Prostate gland (tissue), 2 donors: Measurements from ENCODE around the gene SLC2A4RG. TPM values are rescaled to one million over a fixed set of nuclear protein-coding genes. Genes with fewer than 3 reads are reported as not detected.

Source experiments
- DNase-seq: peaks from one replicate; pipeline ENCODE4 v3.0.0-alpha.2; 2019; ENCODE audit warnings: low spot score
- H3K27ac ChIP-seq, 2 donors: fragments of 200-600 bp; sonication (generic); 2 replicates each; pipeline ENCODE4 v1.5.1; 2017 to 2019
- H3K27me3 ChIP-seq: fragments of 200-600 bp; sonication (generic); replicated peaks from 2 replicates; pipeline ENCODE4 v1.5.1; 2019; ENCODE audit not compliant: insufficient read depth
- H3K36me3 ChIP-seq, 2 donors: fragments of 200-600 bp; sonication (generic); 1 replicate in 1 of 2; 2 replicates in 1 of 2; pipeline versions ENCODE4 v1.5.1 to v1.8.1; 2017 to 2019
- H3K4me1 ChIP-seq: fragments of 200-600 bp; sonication (generic); replicated peaks from 2 replicates; pipeline ENCODE4 v1.5.1; 2019
- H3K4me3 ChIP-seq, 2 donors: fragments of 200-600 bp; sonication (generic); 2 replicates each; pipeline ENCODE4 v1.5.1; 2017 to 2019
- H3K9me3 ChIP-seq: fragments of 200-600 bp; sonication (generic); 2 replicates; pipeline ENCODE4 v1.5.1; 2017
- CTCF ChIP-seq, 4 experiments: fragments of 200-600 bp in 2 of 4; fragments of 450-650 bp in 2 of 4; sonication (generic) in 2 of 4; IDR thresholded peaks; 1 replicate in 3 of 4; 2 replicates in 1 of 4; pipeline ENCODE4 v1.5.1; 2016 to 2019; ENCODE audit warnings: antibody characterized with exemption in 4 of 4, mild to moderate bottlenecking in 2 of 4, moderate library complexity in 2 of 4
- POLR2A ChIP-seq: fragments of 450-650 bp; IDR thresholded peaks from one replicate; pipeline ENCODE4 v1.6.1; 2016; ENCODE audit warnings: antibody characterized with exemption, mild to moderate bottlenecking
- POLR2AphosphoS5 ChIP-seq: sonication (generic); formaldehyde crosslinking; IDR thresholded peaks from one replicate; pipeline ENCODE4 v1.6.1; 2017; ENCODE audit warnings: antibody characterized with exemption
- WGBS: methylation state at CpG from one replicate; pipeline ENCODE4 v1.1.5; 2018; 5-methylcytosine and 5-hydroxymethylcytosine counted together
- intact Hi-C: fragments of 100-400 bp; cut with DNase I; formaldehyde crosslinking; loops from one replicate; pipeline ENCODE4 v1.14.2; 2022
- total RNA-seq, 2 donors: library from RNA; depleted of rRNA; stranded (reverse); fragments of >200 nt; gene quantifications; one replicate each; pipeline ENCODE4 v1.1.0, GENCODE V29; 2016

The SLC2A4RG gene
- total RNA-seq, 2 donors from 2014 or later, result 140 to 155 TPM

- Histone ChIP-seq H3K9me3 (no peaks in the 10 kb centered on the region), H3K4me3 (no peak overlapping the region), H3K4me1 (peaks cover 7% of the 10 kb centered on the region), H3K36me3 (no peaks in the 10 kb centered on the region), H3K27me3 (no peaks in the 10 kb centered on the region), H3K27ac (no peak overlapping the region)
- intact Hi-C loops, result no loop called here
- 71% methylated on average over 17 of the region's 20 CpGs for WGBS
- no peak for DNase-seq
- TF ChIP-seq POLR2AphosphoS5 (no peak), POLR2A (no peak), CTCF (IDR thresholded peaks at IDR 0.05) (no peak)
Observed at GRCh38 chr20:63692436-63693082, 47.0 kb upstream of the SLC2A4RG start.

GRCh38 chr20:63693083-63693732 lies 46.4 kb upstream of the SLC2A4RG start:
- TF ChIP-seq POLR2AphosphoS5 (no peak), POLR2A (no peak), CTCF (IDR thresholded peaks at IDR 0.05) (no peak)
- H3K36me3 ChIP-seq, result no peaks in the 10 kb centered on the region
- no peak for DNase-seq
- H3K4me3 ChIP-seq, result no peak overlapping the region
- peaks cover 7% of the 10 kb centered on the region for H3K4me1 ChIP-seq
- no peaks in the 10 kb centered on the region for H3K27me3 ChIP-seq
- H3K27ac ChIP-seq, result no peak overlapping the region
- no peaks in the 10 kb centered on the region for H3K9me3 ChIP-seq
- intact Hi-C loops, result no loop called here
- 88% methylated on average over 9 of the region's 10 CpGs for WGBS

- H3K27me3 ChIP-seq, result no peaks in the 10 kb centered on the region
- H3K9me3 ChIP-seq, result no peaks in the 10 kb centered on the region
- TF ChIP-seq POLR2A, result no peak
- no peak for TF ChIP-seq POLR2AphosphoS5
- TF ChIP-seq CTCF (IDR thresholded peaks at IDR 0.05), result no peak
- intact Hi-C loops, result no loop called here
- no peak for DNase-seq
- H3K4me1 ChIP-seq, result peaks cover 7% of the 10 kb centered on the region
- no peak overlapping the region for H3K27ac ChIP-seq
- H3K4me3 ChIP-seq, result no peak overlapping the region
- no peaks in the 10 kb centered on the region for H3K36me3 ChIP-seq
- WGBS, result 92% methylated on average over 20 of the region's 21 CpGs
Observed at GRCh38 chr20:63693733-63694583, 45.6 kb upstream of the SLC2A4RG start.

- no peak for TF ChIP-seq CTCF (IDR thresholded peaks at IDR 0.05)
- TF ChIP-seq POLR2A, result no peak
- 49% methylated on average over 32 of the region's 37 CpGs for WGBS
- DNase-seq, result no peak
- Histone ChIP-seq H3K27me3 (no peaks in the 10 kb centered on the region), H3K27ac (no peak overlapping the region), H3K9me3 (no peaks in the 10 kb centered on the region), H3K4me1 (peaks cover 7% of the 10 kb centered on the region), H3K36me3 (no peaks in the 10 kb centered on the region), H3K4me3 (no peak overlapping the region)
- intact Hi-C loops, result no loop called here
Observed at GRCh38 chr20:63694584-63695423, 44.8 kb upstream of the SLC2A4RG start.
